ENCODE results near the gene CD55.

Gene CD55

GRCh38 chr1:207334337-207334736 lies 12.9 kb downstream of the CD55 start:
- DNase-seq (ENCODE audit: low read depth): no peak
- TF ChIP-seq CTCF (conservative IDR thresholded peaks at IDR 0.05; ENCODE audit: low read depth, low read length): no peak
- H3K4me3 ChIP-seq (ENCODE audit: low read length): no peak overlapping the region

- TF ChIP-seq CTCF (conservative IDR thresholded peaks at IDR 0.05; ENCODE audit: low read depth, low read length): no peak
- DNase-seq (ENCODE audit: low read depth): no peak
- no peak overlapping the region for H3K4me3 ChIP-seq (ENCODE audit: low read length)
Observed at GRCh38 chr1:207335138-207335537, 13.7 kb downstream of the CD55 start.

- no peak overlapping the region for H3K4me3 ChIP-seq (ENCODE audit: low read length)
- DNase-seq (ENCODE audit: low read depth): no peak
- TF ChIP-seq CTCF (conservative IDR thresholded peaks at IDR 0.05; ENCODE audit: low read depth, low read length): no peak
Observed at GRCh38 chr1:207335695-207336363, 14.4 kb downstream of the CD55 start.

GRCh38 chr1:207336559-207337467 lies 15.3 kb downstream of the CD55 start:
- H3K4me3 ChIP-seq (ENCODE audit: low read length): no peak overlapping the region
- TF ChIP-seq CTCF (conservative IDR thresholded peaks at IDR 0.05; ENCODE audit: low read depth, low read length): no peak
- DNase-seq (ENCODE audit: low read depth): no peak

GRCh38 chr1:207342332-207342731 lies 20.9 kb downstream of the CD55 start:
- DNase-seq (ENCODE audit: low read depth): no peak
- no peak overlapping the region for H3K4me3 ChIP-seq (ENCODE audit: low read length)
- TF ChIP-seq CTCF (conservative IDR thresholded peaks at IDR 0.05; ENCODE audit: low read depth, low read length): no peak

- no peak overlapping the region for H3K4me3 ChIP-seq (ENCODE audit: low read length)
- TF ChIP-seq CTCF (conservative IDR thresholded peaks at IDR 0.05; ENCODE audit: low read depth, low read length): no peak
- DNase-seq (ENCODE audit: low read depth): no peak
Observed at GRCh38 chr1:207343675-207344074, 22.2 kb downstream of the CD55 start.
